ENCODE measurements around the gene MRPL34.

The MRPL34 gene

GRCh38 chr19:17329366-17330261 lies 23.9 kb downstream of the MRPL34 start:
- no peak for DNase-seq

- no peak for DNase-seq
Measured at GRCh38 chr19:17330262-17331044, 24.8 kb downstream of the MRPL34 start.

GRCh38 chr19:17331045-17331558 lies 25.4 kb downstream of the MRPL34 start:
- no peak for DNase-seq

- DNase-seq, result no peak
Measured at GRCh38 chr19:17332360-17332676, 26.6 kb downstream of the MRPL34 start.

- no peak for DNase-seq
Measured at GRCh38 chr19:17332677-17333581, 27.3 kb downstream of the MRPL34 start.

GRCh38 chr19:17333611-17334413 lies 28.1 kb downstream of the MRPL34 start:
- DNase-seq, result peak; percentile 75 to 78

- DNase-seq, result peak; percentile 93 to 98
Measured at GRCh38 chr19:17334414-17335409, 29.0 kb downstream of the MRPL34 start, which contains the start of gene ANO8. TSS of gene ANO8 (minus strand) at chr19:17334855. CDS start at chr19:17334670, 185 bp downstream.

- no peak for DNase-seq
Measured at GRCh38 chr19:17335575-17335974, 29.9 kb downstream of the MRPL34 start.

- peak; percentile 95 to 98 for DNase-seq
Measured at GRCh38 chr19:17336872-17337674, 31.4 kb downstream of the MRPL34 start, which contains the start of gene GTPBP3. TSS of gene GTPBP3 (plus strand) at chr19:17337553. CDS start at chr19:17337612, 59 bp downstream.

GRCh38 chr19:17337675-17338432 lies 32.2 kb downstream of the MRPL34 start:
- DNase-seq, result peak in 1 of 2 donors; percentile 28

GRCh38 chr19:17338433-17339078 lies 32.9 kb downstream of the MRPL34 start:
- DNase-seq, result no peak

GRCh38 chr19:17339088-17339741 lies 33.5 kb downstream of the MRPL34 start:
- peak in 1 of 2 donors; percentile 42 for DNase-seq

- DNase-seq, result no peak
Measured at GRCh38 chr19:17340302-17340870, 34.7 kb downstream of the MRPL34 start.

- no peak for DNase-seq
Measured at GRCh38 chr19:17340871-17341357, 35.2 kb downstream of the MRPL34 start.

- DNase-seq, result no peak
Measured at GRCh38 chr19:17341386-17341785, 35.7 kb downstream of the MRPL34 start.

GRCh38 chr19:17341845-17342244 lies 36.2 kb downstream of the MRPL34 start:
- no peak for DNase-seq

All from activated CD4-positive, alpha-beta T cell treated with anti-CD3 and anti-CD28 coated beads for 4 hours (primary cell).